Measurements from ENCODE around the gene REG1A.

DNA sequence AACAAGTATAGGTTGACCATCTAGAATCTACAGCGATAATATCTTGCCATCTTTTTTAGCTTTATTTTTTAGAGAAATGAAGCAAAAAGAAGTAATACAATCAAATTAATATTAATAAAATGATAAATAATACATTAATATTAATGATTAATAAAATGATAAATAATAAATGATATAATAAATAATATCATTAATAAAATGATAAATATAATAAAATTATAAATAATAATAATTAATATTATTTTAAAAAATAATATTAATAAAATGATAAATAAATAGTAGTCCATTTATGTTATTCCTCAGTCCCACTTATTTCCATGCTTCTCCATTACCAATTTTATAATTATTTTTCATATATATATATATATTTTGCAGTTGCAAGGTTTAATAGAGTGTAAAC, 42.5 kb downstream of the REG1A start:
- TF ChIP-seq CTCF (conservative IDR thresholded peaks at IDR 0.05; ENCODE audit: low read length) (no peak), EZH2phosphoT487 (IDR thresholded peaks at IDR 0.05; ENCODE audit: borderline replicate concordance) (no peak)

Measured in Loucy (cell line).